Ectodermal cell (in vitro differentiated cells): Measurements from ENCODE around the gene USP28.
"Not testable (repeated sequence)": the region's sequence is repeated elsewhere in the genome, so short reads cannot be mapped to it uniquely, and the experiment has no call there.

Experiments
- H3K27ac ChIP-seq: 2 replicates; pipeline ENCODE4 v1.7.0; 2013; ENCODE audit warnings: mild to moderate bottlenecking, low read depth, low read length; ENCODE audit not compliant: insufficient read depth, poor library complexity, severe bottlenecking
- H3K27me3 ChIP-seq: 2 replicates; pipeline ENCODE4 v1.7.0; 2013; ENCODE audit warnings: mild to moderate bottlenecking, low read length; ENCODE audit not compliant: insufficient read depth, control insufficient read depth, poor library complexity, severe bottlenecking
- H3K36me3 ChIP-seq: one replicate; pipeline ENCODE4 v1.7.0; 2013; ENCODE audit warnings: low read length; ENCODE audit not compliant: control insufficient read depth, insufficient read depth
- H3K4me1 ChIP-seq: one replicate; pipeline ENCODE4 v1.7.0; 2013; ENCODE audit warnings: low read length; ENCODE audit not compliant: control insufficient read depth, insufficient read depth
- H3K4me3 ChIP-seq: 2 replicates; pipeline ENCODE4 v1.7.0; 2013; ENCODE audit warnings: low read depth, low read length, control low read depth; ENCODE audit not compliant: insufficient read depth
- H3K9me3 ChIP-seq: 2 replicates; pipeline ENCODE4 v1.7.0; 2013; ENCODE audit warnings: mild to moderate bottlenecking, low read length, moderate library complexity; ENCODE audit not compliant: control insufficient read depth
- WGBS, 2 experiments: methylation state at CpG; one replicate each; pipeline ENCODE4 v1.1.7; 2013; ENCODE audit warnings: missing lambda C conversion rate in 2 of 2; 5-methylcytosine and 5-hydroxymethylcytosine counted together

Gene USP28

GRCh38 chr11:113814181-113814580, 61.2 kb downstream of the USP28 start:
- Histone ChIP-seq H3K27ac (peak overlapping the region; percentile 40), H3K36me3 (no peaks in the 10 kb centered on the region), H3K4me1 (peaks cover 14% of the 10 kb centered on the region)

GRCh38 chr11:113808931-113809330, 66.4 kb downstream of the USP28 start:
- Histone ChIP-seq H3K27ac (no peak overlapping the region), H3K4me3 (no peak overlapping the region), H3K27me3 (no peaks in the 10 kb centered on the region), H3K36me3 (no peaks in the 10 kb centered on the region), H3K9me3 (no peaks in the 10 kb centered on the region), H3K4me1 (peaks cover 9% of the 10 kb centered on the region)
- 88% methylated on average over 1 of the region's 2 CpGs for WGBS, 2 experiments

More at GRCh38 chr11:113814181-113814580, 61.2 kb downstream of the USP28 start:
- no peak overlapping the region for H3K4me3 ChIP-seq
- H3K9me3 ChIP-seq, result no peaks in the 10 kb centered on the region
- H3K27me3 ChIP-seq, result no peaks in the 10 kb centered on the region

- H3K4me1 ChIP-seq, result no peaks in the 10 kb centered on the region
- 82 to 96% methylated on average over 2 of the region's 2 CpGs for WGBS, 2 experiments
- no peaks in the 10 kb centered on the region for H3K9me3 ChIP-seq
- no peaks in the 10 kb centered on the region for H3K27me3 ChIP-seq
- peaks cover 8% of the 10 kb centered on the region for H3K36me3 ChIP-seq
- H3K27ac ChIP-seq, result no peak overlapping the region
- no peak overlapping the region for H3K4me3 ChIP-seq
These were observed 69.0 kb downstream of the USP28 start for GRCh38 chr11:113806406-113806805.

GRCh38 chr11:113805640-113806039, 69.7 kb downstream of the USP28 start:
- Histone ChIP-seq H3K27ac (no peak overlapping the region), H3K4me1 (no peaks in the 10 kb centered on the region), H3K27me3 (no peaks in the 10 kb centered on the region), H3K36me3 (peaks cover 8% of the 10 kb centered on the region), H3K4me3 (no peak overlapping the region), H3K9me3 (no peaks in the 10 kb centered on the region)

GRCh38 chr11:113802621-113803020, 72.8 kb downstream of the USP28 start:
- H3K36me3 ChIP-seq, result peaks cover 8% of the 10 kb centered on the region
- no peak overlapping the region for H3K4me3 ChIP-seq
- H3K27me3 ChIP-seq, result no peaks in the 10 kb centered on the region
- H3K9me3 ChIP-seq, result no peaks in the 10 kb centered on the region
- no peak overlapping the region for H3K27ac ChIP-seq
- H3K4me1 ChIP-seq, result no peaks in the 10 kb centered on the region

GRCh38 chr11:113796663-113797259, 78.6 kb downstream of the USP28 start:
- H3K27ac ChIP-seq, result no peak overlapping the region
- H3K4me1 ChIP-seq, result no peaks in the 10 kb centered on the region
- H3K4me3 ChIP-seq, result no peak overlapping the region
- whole genome bisulfite sequencing, 2 experiments, result 85 to 87% methylated on average over 3 of the region's 3 CpGs
- H3K9me3 ChIP-seq, result no peaks in the 10 kb centered on the region
- H3K36me3 ChIP-seq, result no peaks in the 10 kb centered on the region
- no peaks in the 10 kb centered on the region for H3K27me3 ChIP-seq

- Histone ChIP-seq H3K9me3 (no peaks in the 10 kb centered on the region), H3K36me3 (no peaks in the 10 kb centered on the region), H3K4me1 (no peaks in the 10 kb centered on the region), H3K4me3 (no peak overlapping the region), H3K27ac (no peak overlapping the region), H3K27me3 (no peaks in the 10 kb centered on the region)
- WGBS, 2 experiments, result 94% methylated on average over 35 of the region's 35 CpGs
These were observed 85.6 kb downstream of the USP28 start for GRCh38 chr11:113789675-113790320.

GRCh38 chr11:113789016-113789415, 86.4 kb downstream of the USP28 start:
- not testable (repeated sequence) for H3K27ac ChIP-seq, H3K27me3 ChIP-seq, H3K36me3 ChIP-seq, H3K4me1 ChIP-seq, H3K4me3 ChIP-seq, H3K9me3 ChIP-seq
- WGBS, 2 experiments, result 94 to 96% methylated on average over 22 of the region's 22 CpGs

- no peaks in the 10 kb centered on the region for H3K36me3 ChIP-seq
- H3K27me3 ChIP-seq, result peaks cover 3% of the 10 kb centered on the region
- no peaks in the 10 kb centered on the region for H3K4me1 ChIP-seq
- no peaks in the 10 kb centered on the region for H3K9me3 ChIP-seq
- no peak overlapping the region for H3K4me3 ChIP-seq
- no peak overlapping the region for H3K27ac ChIP-seq
- WGBS, 2 experiments, result 86 to 100% methylated on average over 1 of the region's 1 CpG
These were observed 93.2 kb downstream of the USP28 start for GRCh38 chr11:113782134-113782533.

- Histone ChIP-seq H3K4me1 (no peaks in the 10 kb centered on the region), H3K36me3 (no peaks in the 10 kb centered on the region), H3K27ac (no peak overlapping the region), H3K9me3 (no peaks in the 10 kb centered on the region), H3K4me3 (no peak overlapping the region), H3K27me3 (peaks cover 5% of the 10 kb centered on the region)
- 82 to 83% methylated on average over 5 of the region's 5 CpGs for WGBS, 2 experiments
These were observed 93.7 kb downstream of the USP28 start for GRCh38 chr11:113781682-113782081.
